BJ (cell line): Measurements from ENCODE around the gene MPHOSPH8. TPM values are rescaled to one million over a fixed set of nuclear protein-coding genes. Genes with fewer than 3 reads are reported as not detected.

Experiments
- CTCF ChIA-PET: fragments of 350-600 bp; formaldehyde crosslinking; extraction: SDS; loops from one replicate; lab custom pipeline; 2021; ENCODE audit warnings: antibody characterized with exemption, inconsistent platforms; lab: Yijun Ruan, JAX
- POLR2A ChIA-PET: fragments of 300-600 bp; sonication (Branson Sonifier 250); formaldehyde crosslinking; extraction: SDS; loops from one replicate; lab custom pipeline; 2021; ENCODE audit warnings: antibody characterized with exemption; lab: Charles Lee
- DNase-seq: peaks from one replicate; pipeline ENCODE4 v3.0.0-alpha.2; 2011; ENCODE audit warnings: low read depth
- H3K27me3 ChIP-seq: 2 replicates; pipeline ENCODE4 v1.6.0; 2011; ENCODE audit warnings: low read length; ENCODE audit not compliant: control insufficient read depth, insufficient read depth
- H3K36me3 ChIP-seq: 2 replicates; pipeline ENCODE4 v1.5.1; 2011; ENCODE audit warnings: low read length; ENCODE audit not compliant: control insufficient read depth, insufficient read depth
- H3K4me3 ChIP-seq: 2 replicates; pipeline ENCODE4 v1.5.1; 2011; ENCODE audit warnings: low read depth, mild to moderate bottlenecking, control low read depth, low read length
- polyA minus RNA-seq: library from RNA; depleted of rRNA, polyadenylated mRNA; stranded (reverse); fragments of >200 nt; gene quantifications from 2 replicates; pipeline ENCODE4 v1.2.3, GENCODE V29; 2011; rRNA and poly(A)+ RNA removed
- polyA plus RNA-seq: library from polyadenylated mRNA; depleted of rRNA; stranded (reverse); fragments of >200 nt; gene quantifications from 2 replicates; pipeline ENCODE4 v1.2.3, GENCODE V29; 2011; rRNA removed
- TF ChIP-seq, protein P1 (sequence below): IDR thresholded peaks from 2 replicates; pipeline ENCODE4 v1.5.1; 2011; ENCODE audit warnings: low read depth, mild to moderate bottlenecking, control low read depth, inconsistent platforms, low read length, moderate library complexity; ENCODE audit not compliant: insufficient read depth

The MPHOSPH8 gene
- polyA plus RNA-seq, result 12.3 and 18.7 TPM in 2 replicates
- polyA minus RNA-seq, result 3.7 and 5.9 TPM in 2 replicates

GRCh38 chr13:19633479-19634255, at the start of gene MPHOSPH8:
Gene MPHOSPH8, plus strand, starts transcription at chr13:19633659. Its CDS starts 90 bp downstream, at chr13:19633749.
- DNase-seq, result peak; percentile 55
- Histone ChIP-seq H3K4me3 (peak within 1 kb of the TSS; percentile 82), H3K36me3 (no peaks in the 10 kb centered on the region), H3K27me3 (no peaks in the 10 kb centered on the region)
- ChIA-PET CTCF (interaction anchor here (1.5 to 2.3 kb wide), 2 partner anchors 15 to 19 kb away, joined by 4 to 9 read pairs; no protein-coding TSS in a partner anchor), POLR2A (no interaction called here)
- TF ChIP-seq, protein P1, sequence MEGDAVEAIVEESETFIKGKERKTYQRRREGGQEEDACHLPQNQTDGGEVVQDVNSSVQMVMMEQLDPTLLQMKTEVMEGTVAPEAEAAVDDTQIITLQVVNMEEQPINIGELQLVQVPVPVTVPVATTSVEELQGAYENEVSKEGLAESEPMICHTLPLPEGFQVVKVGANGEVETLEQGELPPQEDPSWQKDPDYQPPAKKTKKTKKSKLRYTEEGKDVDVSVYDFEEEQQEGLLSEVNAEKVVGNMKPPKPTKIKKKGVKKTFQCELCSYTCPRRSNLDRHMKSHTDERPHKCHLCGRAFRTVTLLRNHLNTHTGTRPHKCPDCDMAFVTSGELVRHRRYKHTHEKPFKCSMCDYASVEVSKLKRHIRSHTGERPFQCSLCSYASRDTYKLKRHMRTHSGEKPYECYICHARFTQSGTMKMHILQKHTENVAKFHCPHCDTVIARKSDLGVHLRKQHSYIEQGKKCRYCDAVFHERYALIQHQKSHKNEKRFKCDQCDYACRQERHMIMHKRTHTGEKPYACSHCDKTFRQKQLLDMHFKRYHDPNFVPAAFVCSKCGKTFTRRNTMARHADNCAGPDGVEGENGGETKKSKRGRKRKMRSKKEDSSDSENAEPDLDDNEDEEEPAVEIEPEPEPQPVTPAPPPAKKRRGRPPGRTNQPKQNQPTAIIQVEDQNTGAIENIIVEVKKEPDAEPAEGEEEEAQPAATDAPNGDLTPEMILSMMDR, result no peak

GRCh38 chr13:19586904-19587634, 46.4 kb upstream of the MPHOSPH8 start:
- no peaks in the 10 kb centered on the region for H3K27me3 ChIP-seq
- no peaks in the 10 kb centered on the region for H3K36me3 ChIP-seq
- peak overlapping the region; percentile 25 for H3K4me3 ChIP-seq
- TF ChIP-seq, protein P1, result no peak
- ChIA-PET CTCF (interaction anchor here (0.6 to 1.8 kb wide), 5 partner anchors 8 to 337 kb away, joined by 3 to 7 read pairs (median 6); no protein-coding TSS in a partner anchor), POLR2A (no interaction called here)
- DNase-seq, result peak; percentile 33

DNA sequence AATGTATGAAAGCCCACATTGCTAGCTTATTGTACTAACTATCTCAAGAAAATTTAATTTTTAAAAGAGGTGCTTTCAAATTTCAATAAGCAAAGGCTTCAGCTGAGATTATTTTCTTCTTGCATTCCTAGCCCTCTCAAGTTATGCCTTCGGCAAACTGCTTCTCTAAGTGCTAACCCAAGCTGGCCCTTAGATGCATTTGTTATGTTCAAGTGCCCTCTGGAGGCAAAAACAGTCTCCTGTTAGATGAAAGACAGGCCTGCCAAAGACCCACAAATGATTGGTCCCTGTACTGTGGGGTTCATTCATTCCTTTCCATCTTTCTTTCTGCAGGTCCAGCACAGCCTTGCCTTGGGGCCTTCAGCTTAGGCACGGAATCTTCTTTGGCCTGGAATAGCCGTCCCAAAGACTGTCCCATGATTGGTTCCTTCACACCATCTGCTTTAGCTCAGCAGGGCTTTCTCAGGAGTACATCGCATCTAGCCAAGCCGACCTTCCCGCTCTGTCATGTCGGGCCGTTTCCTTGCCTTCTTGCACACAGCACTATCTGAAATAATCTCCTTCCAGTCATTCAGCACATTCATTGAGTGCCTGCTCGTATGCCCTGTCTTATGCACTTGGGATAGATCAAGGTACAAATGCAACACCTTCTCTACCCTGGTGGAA, 45.7 kb upstream of the MPHOSPH8 start:
- H3K27me3 ChIP-seq, result no peaks in the 10 kb centered on the region
- ChIA-PET CTCF (interaction anchor here (0.6 to 1.8 kb wide), 5 partner anchors 8 to 337 kb away, joined by 3 to 7 read pairs (median 6); no protein-coding TSS in a partner anchor), POLR2A (no interaction called here)
- no peak for DNase-seq
- TF ChIP-seq, protein P1, result peak; percentile 48; the same call in 1 of the 2 replicates
- H3K36me3 ChIP-seq, result no peaks in the 10 kb centered on the region
- H3K4me3 ChIP-seq, result no peak overlapping the region

DNA sequence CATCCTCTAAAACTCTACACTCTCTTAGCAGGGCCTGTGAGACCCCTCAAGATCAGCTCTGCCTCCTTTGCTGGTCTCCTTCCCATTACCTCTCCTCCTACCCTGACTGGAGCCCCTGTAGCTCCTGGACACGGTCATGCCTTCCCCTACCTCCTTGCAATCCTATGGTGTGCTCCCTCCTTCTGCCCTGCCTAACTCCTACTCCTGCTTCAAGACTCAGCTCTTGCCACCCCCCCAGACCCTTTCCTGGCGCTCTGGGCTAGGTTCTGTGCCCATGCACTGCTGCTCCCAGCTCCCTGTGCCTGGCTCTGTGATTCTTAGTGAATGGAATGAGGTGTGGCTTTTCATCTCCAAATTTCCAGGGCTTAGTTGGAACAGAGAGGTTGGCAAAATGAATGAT, 44.1 kb upstream of the MPHOSPH8 start:
- ChIA-PET CTCF (interaction anchor here (1.0 to 1.1 kb wide), 2 partner anchors 10 to 18 kb away, joined by 3 read pairs; no protein-coding TSS in a partner anchor), POLR2A (no interaction called here)
- TF ChIP-seq, protein P1, result no peak
- H3K36me3 ChIP-seq, result no peaks in the 10 kb centered on the region
- no peak for DNase-seq
- H3K4me3 ChIP-seq, result no peak overlapping the region
- H3K27me3 ChIP-seq, result no peaks in the 10 kb centered on the region
